ENCODE data around the gene MYO5B.

Gene MYO5B

DNA sequence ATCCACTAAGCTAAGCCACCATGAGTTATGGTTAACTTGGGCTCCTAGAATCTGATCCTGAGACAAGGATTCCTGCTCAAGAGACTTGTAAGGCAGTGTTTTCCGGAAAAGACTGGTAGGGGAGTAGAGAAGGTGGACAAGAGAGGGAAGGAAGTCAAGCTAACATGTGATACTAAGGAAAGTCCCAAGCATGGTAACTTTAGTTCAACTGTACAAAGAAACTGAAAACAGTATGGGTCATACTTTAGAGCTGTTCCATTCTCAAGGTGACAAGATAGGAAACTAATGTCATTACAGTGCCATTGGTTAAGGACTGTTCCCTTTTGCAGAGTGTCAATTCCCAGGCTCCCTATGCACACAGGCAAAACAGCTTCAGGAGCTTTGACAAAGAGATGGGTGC, 5.8 kb downstream of the MYO5B start:
- no peak for TF ChIP-seq CTCF (IDR thresholded peaks at IDR 0.05; ENCODE audit: insufficient read depth, low read length, missing control alignments)
- CTCF ChIA-PET: no interaction called here
- no peak for DNase-seq (ENCODE audit: low read depth, low spot score)
- POLR2A ChIA-PET: no interaction called here
- no peak overlapping the region for H3K4me3 ChIP-seq (ENCODE audit: low read depth, low read length)

DNA sequence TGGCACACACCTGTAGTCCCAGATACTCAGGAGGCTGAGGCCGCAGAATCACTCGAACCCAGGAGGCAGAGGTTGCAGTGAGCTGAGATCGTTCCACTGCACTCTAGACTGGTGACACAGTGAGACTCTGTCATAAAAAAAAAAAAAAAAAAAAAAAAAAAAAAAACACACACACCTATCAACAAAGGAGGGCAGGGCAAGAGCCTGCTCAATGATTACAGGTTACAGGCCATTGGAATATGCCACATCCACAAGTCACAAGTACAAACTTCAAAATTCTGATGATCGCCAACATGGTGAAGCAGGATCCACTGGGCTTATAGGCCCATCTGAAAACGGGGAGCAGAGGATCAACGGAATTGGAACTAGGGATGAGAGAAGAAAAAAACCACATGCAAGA, 6.3 kb downstream of the MYO5B start:
- ChIA-PET CTCF (no interaction called here), POLR2A (no interaction called here)
- DNase-seq (ENCODE audit: low read depth, low spot score): no peak
- no peak for TF ChIP-seq CTCF (IDR thresholded peaks at IDR 0.05; ENCODE audit: insufficient read depth, low read length, missing control alignments)
- H3K4me3 ChIP-seq (ENCODE audit: low read depth, low read length): no peak overlapping the region

- ChIA-PET POLR2A (no interaction called here), CTCF (no interaction called here)
- no peak for TF ChIP-seq CTCF (IDR thresholded peaks at IDR 0.05; ENCODE audit: insufficient read depth, low read length, missing control alignments)
- DNase-seq (ENCODE audit: low read depth, low spot score): no peak
- no peak overlapping the region for H3K4me3 ChIP-seq (ENCODE audit: low read depth, low read length)
Measured at GRCh38 chr18:50187659-50188058, 7.3 kb downstream of the MYO5B start.

GRCh38 chr18:50186385-50186784, 8.6 kb downstream of the MYO5B start:
- no peak for TF ChIP-seq CTCF (IDR thresholded peaks at IDR 0.05; ENCODE audit: insufficient read depth, low read length, missing control alignments)
- ChIA-PET POLR2A (no interaction called here), CTCF (no interaction called here)
- H3K4me3 ChIP-seq (ENCODE audit: low read depth, low read length): no peak overlapping the region
- DNase-seq (ENCODE audit: low read depth, low spot score): no peak

GRCh38 chr18:50183556-50183955, 11.4 kb downstream of the MYO5B start:
- DNase-seq (ENCODE audit: low read depth, low spot score): no peak
- no peak overlapping the region for H3K4me3 ChIP-seq (ENCODE audit: low read depth, low read length)
- ChIA-PET POLR2A (no interaction called here), CTCF (interaction anchor here (1.0 kb wide), 1 partner anchor 246 kb away, joined by 3 read pairs; no protein-coding TSS in a partner anchor)
- no peak for TF ChIP-seq CTCF (IDR thresholded peaks at IDR 0.05; ENCODE audit: insufficient read depth, low read length, missing control alignments)

DNA sequence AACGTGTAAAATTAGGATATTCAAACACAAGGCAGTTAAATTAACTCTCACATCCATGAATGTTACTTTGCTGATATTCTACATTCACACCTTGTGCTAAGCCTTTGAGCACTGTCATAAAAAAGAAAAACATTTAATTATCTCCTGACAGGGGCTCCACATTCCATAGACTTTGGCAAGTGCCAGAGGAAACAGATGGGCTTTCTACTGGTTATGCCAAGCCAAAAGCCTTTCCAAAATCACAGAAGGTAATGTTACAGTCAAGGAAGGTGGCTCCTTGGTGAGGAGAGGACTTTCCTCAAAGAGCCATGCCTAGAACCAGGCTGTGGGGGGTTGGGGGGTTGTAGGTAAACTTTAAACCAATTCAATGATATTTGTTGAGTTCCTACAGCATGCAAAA, 12.4 kb downstream of the MYO5B start:
- no peak overlapping the region for H3K4me3 ChIP-seq (ENCODE audit: low read depth, low read length)
- TF ChIP-seq CTCF (IDR thresholded peaks at IDR 0.05; ENCODE audit: insufficient read depth, low read length, missing control alignments): no peak
- CTCF ChIA-PET: no interaction called here
- POLR2A ChIA-PET: no interaction called here
- no peak for DNase-seq (ENCODE audit: low read depth, low spot score)
